Thyroid gland (tissue), 4 donors: ENCODE measurements around the gene PLCG1.

ENCODE experiments used
- CTCF ChIP-seq, 6 experiments: fragments of 200-600 bp in 3 of 6; fragments of 450-650 bp in 3 of 6; sonication (generic) in 3 of 6; IDR thresholded peaks; one replicate each; pipeline ENCODE4 v1.5.1; 2016 to 2019; ENCODE audit warnings: antibody characterized with exemption in 6 of 6, mild to moderate bottlenecking in 2 of 6, inconsistent platforms in 1 of 6, moderate library complexity in 1 of 6
- POLR2A ChIP-seq, 2 donors: fragments of 450-650 bp; IDR thresholded peaks; one replicate each; pipeline ENCODE4 v1.6.1; 2017; ENCODE audit warnings: antibody characterized with exemption in 2 of 2, mild to moderate bottlenecking in 2 of 2, moderate library complexity in 1 of 2

GRCh38 chr20:41205313-41205712 is 68.0 kb downstream of the PLCG1 start:
- TF ChIP-seq CTCF (IDR thresholded peaks at IDR 0.05) (no peak), POLR2A (IDR thresholded peaks at IDR 0.05) (no peak)
